GM18951 (cell line): ENCODE results near the gene RAB31.

ENCODE experiments used
- POLR2A ChIP-seq: IDR thresholded peaks from 4 replicates; pipeline ENCODE4 v1.6.1; 2011; ENCODE audit warnings: mild to moderate bottlenecking; ENCODE audit not compliant: insufficient read length, insufficient read depth; ENCODE audit errors: extremely low read depth
- in situ Hi-C: fragments of 300-500 bp; cut with MboI; formaldehyde crosslinking; loops from one replicate; pipeline ENCODE4 v1.12.0; 2022; ENCODE audit warnings: low sequenced_read_pairs, mixed read lengths, inconsistent platforms; ENCODE audit not compliant: unreplicated experiment

Gene RAB31

GRCh38 chr18:9802175-9803062, 94.3 kb downstream of the RAB31 start:
- in situ Hi-C loops: no loop called here
- TF ChIP-seq POLR2A: no peak

- no peak for TF ChIP-seq POLR2A
- in situ Hi-C loops: no loop called here
Observed at GRCh38 chr18:9803063-9803697, 95.1 kb downstream of the RAB31 start.

- in situ Hi-C loops: no loop called here
Observed at GRCh38 chr18:9803698-9804516, 95.8 kb downstream of the RAB31 start.

GRCh38 chr18:9804517-9805104, 96.5 kb downstream of the RAB31 start:
- no peak for TF ChIP-seq POLR2A
- in situ Hi-C loops: no loop called here

More at GRCh38 chr18:9803698-9804516, 95.8 kb downstream of the RAB31 start:
- TF ChIP-seq POLR2A: no peak

- in situ Hi-C loops: no loop called here
Observed at GRCh38 chr18:9806905-9807304, 98.8 kb downstream of the RAB31 start.

GRCh38 chr18:9808295-9809241, 100.5 kb downstream of the RAB31 start:
- in situ Hi-C loops: no loop called here
- no peak for TF ChIP-seq POLR2A

More at GRCh38 chr18:9806905-9807304, 98.8 kb downstream of the RAB31 start:
- TF ChIP-seq POLR2A: no peak

- in situ Hi-C loops: no loop called here
- no peak for TF ChIP-seq POLR2A
Observed at GRCh38 chr18:9809697-9810096, 101.6 kb downstream of the RAB31 start.

- in situ Hi-C loops: no loop called here
- TF ChIP-seq POLR2A: no peak
Observed at GRCh38 chr18:9810299-9810698, 102.2 kb downstream of the RAB31 start.

GRCh38 chr18:9810994-9811705, 103.0 kb downstream of the RAB31 start:
- in situ Hi-C loops: no loop called here
- TF ChIP-seq POLR2A: no peak

- TF ChIP-seq POLR2A: no peak
- in situ Hi-C loops: no loop called here
Observed at GRCh38 chr18:9811978-9812377, 103.9 kb downstream of the RAB31 start.

- no peak for TF ChIP-seq POLR2A
- in situ Hi-C loops: no loop called here
Observed at GRCh38 chr18:9814431-9814830, 106.3 kb downstream of the RAB31 start.
